GM23338 (cell line): ENCODE data around the gene PRELID3B. TPM values are rescaled to one million over a fixed set of nuclear protein-coding genes. Genes with fewer than 3 reads are reported as not detected.
A peak's percentile ranks its signal among the peaks of the same experiment; 100 is the strongest.

Experiments used
- ATAC-seq: fragments of 200-7000 bp; cut with Tn5 transposase; 3 replicates; pipeline ENCODE4 v1.9.1; 2020
- DNase-seq: peaks from one replicate; pipeline ENCODE4 v3.0.0-alpha.2; 2015; ENCODE audit warnings: low spot score
- H2AFZ ChIP-seq: fragments of 200-600 bp; sonication (generic); 2 replicates; pipeline ENCODE4 v1.8.0; 2016; ENCODE audit warnings: antibody characterized with exemption, mild to moderate bottlenecking, moderate library complexity
- H3F3A ChIP-seq: fragments of 200-600 bp; sonication (generic); replicated peaks from 2 replicates; pipeline ENCODE4 v1.8.0; 2017; ENCODE audit warnings: antibody characterized with exemption, mixed run types, low read depth
- H3K27ac ChIP-seq: fragments of 200-600 bp; sonication (generic); 2 replicates; pipeline ENCODE4 v1.6.1; 2016; ENCODE audit warnings: low read depth
- H3K27me3 ChIP-seq: fragments of 200-600 bp; sonication (generic); 2 replicates; pipeline ENCODE4 v1.8.0; 2016; ENCODE audit warnings: mild to moderate bottlenecking, mixed run types, moderate library complexity; ENCODE audit not compliant: insufficient read depth
- H3K36me3 ChIP-seq: fragments of 200-600 bp; sonication (generic); 2 replicates; pipeline ENCODE4 v1.8.0; 2016; ENCODE audit warnings: mild to moderate bottlenecking; ENCODE audit not compliant: insufficient read depth
- H3K4me1 ChIP-seq: fragments of 200-600 bp; sonication (generic); 2 replicates; pipeline ENCODE4 v1.8.0; 2016; ENCODE audit warnings: mild to moderate bottlenecking, moderate library complexity; ENCODE audit not compliant: insufficient read depth
- H3K4me2 ChIP-seq: fragments of 200-600 bp; sonication (generic); 2 replicates; pipeline ENCODE4 v1.7.1; 2017; ENCODE audit warnings: mixed run types
- H3K4me3 ChIP-seq: fragments of 200-600 bp; sonication (generic); 2 replicates; pipeline ENCODE4 v1.6.1; 2016; ENCODE audit warnings: mixed run types
- H3K79me2 ChIP-seq: fragments of 200-600 bp; sonication (generic); replicated peaks from 2 replicates; pipeline ENCODE4 v1.8.0; 2017; ENCODE audit warnings: mild to moderate bottlenecking; ENCODE audit not compliant: insufficient read depth
- H3K9me2 ChIP-seq: fragments of 200-600 bp; sonication (generic); 2 replicates; pipeline ENCODE4 v1.8.0; 2017; ENCODE audit not compliant: insufficient read depth
- H4K20me1 ChIP-seq: fragments of 200-600 bp; sonication (generic); replicated peaks from 2 replicates; pipeline ENCODE4 v1.8.0; 2017; ENCODE audit warnings: mild to moderate bottlenecking; ENCODE audit not compliant: insufficient read depth
- H3K27ac Mint-ChIP-seq: 2 replicates; pipeline ENCODE4 v1.8.0; 2020; ENCODE audit warnings: inconsistent platforms, mild to moderate bottlenecking, moderate library complexity, mixed read lengths
- H3K27me3 Mint-ChIP-seq: 3 replicates; pipeline ENCODE4 v1.8.0; 2022; ENCODE audit warnings: low read depth, mild to moderate bottlenecking, moderate library complexity, mixed read lengths, inconsistent platforms; ENCODE audit not compliant: insufficient read depth, poor library complexity
- H3K36me3 Mint-ChIP-seq: 3 replicates; pipeline ENCODE4 v1.8.0; 2021; ENCODE audit warnings: low read depth, mild to moderate bottlenecking, inconsistent platforms, moderate library complexity, mixed read lengths
- H3K4me1 Mint-ChIP-seq: 3 replicates; pipeline ENCODE4 v1.8.0; 2020; ENCODE audit warnings: mild to moderate bottlenecking, inconsistent platforms, mixed read lengths
- H3K4me3 Mint-ChIP-seq: 3 replicates; pipeline ENCODE4 v1.8.0; 2021; ENCODE audit warnings: moderate library complexity, mild to moderate bottlenecking, inconsistent platforms, mixed read lengths
- H3K9me3 Mint-ChIP-seq: 3 replicates; pipeline ENCODE4 v1.8.0; 2020; ENCODE audit warnings: moderate library complexity, mild to moderate bottlenecking, inconsistent platforms, mixed read lengths
- CREB1 ChIP-seq: fragments of 250-450 bp; sonication (Bioruptor Pico); IDR thresholded peaks from 2 replicates; pipeline ENCODE4 v1.5.0; 2020; ENCODE audit warnings: low read depth, mild to moderate bottlenecking, moderate library complexity
- EZH2 ChIP-seq: fragments of 200-600 bp; sonication (generic); IDR thresholded peaks from one replicate; pipeline ENCODE4 v1.8.0; 2017; ENCODE audit warnings: antibody characterized with exemption, mild to moderate bottlenecking, low read depth; ENCODE audit not compliant: unreplicated experiment
- EZH2phosphoT487 ChIP-seq: fragments of 200-600 bp; sonication (generic); IDR thresholded peaks from one replicate; pipeline ENCODE4 v1.8.1; 2018; ENCODE audit warnings: antibody characterized with exemption; ENCODE audit not compliant: unreplicated experiment
- POLR2AphosphoS5 ChIP-seq: IDR thresholded peaks from 2 replicates; pipeline ENCODE4 v1.6.1; 2016; ENCODE audit warnings: antibody characterized with exemption, low read depth
- ZNF331 ChIP-seq: fragments of 250-450 bp; sonication (Bioruptor Pico); IDR thresholded peaks from 2 replicates; pipeline ENCODE4 v1.5.0; 2020; ENCODE audit warnings: low read depth, mild to moderate bottlenecking, moderate library complexity
- ZNF462 ChIP-seq: fragments of 250-450 bp; sonication (Bioruptor Pico); IDR thresholded peaks from 2 replicates; pipeline ENCODE4 v1.5.0; 2020; ENCODE audit warnings: mild to moderate bottlenecking, moderate library complexity
- polyA plus RNA-seq: library from polyadenylated mRNA; unstranded; fragments of >200 nt; fragmentation: Nextera tagmentation; extraction: Ambion mirVana; gene quantifications from 2 replicates; pipeline ENCODE4 v1.2.1, GENCODE V29; 2016
- total RNA-seq: library from RNA; depleted of rRNA; stranded (reverse); fragments of >200 nt; shearing (Covaris generic); gene quantifications from 2 replicates; pipeline ENCODE4 v1.2.3, GENCODE V29; 2014

The PRELID3B gene
- total and polyA plus RNA-seq, 2 experiments from 2014 or later, result 42.7 to 43.6 TPM

GRCh38 chr20:59006864-59007664, 35.5 kb downstream of the PRELID3B start, which contains the start of gene CTSZ:
TSS of gene CTSZ (minus strand) at chr20:59007254. CDS start at chr20:59007128, 126 bp downstream.
- peaks cover 27% of the 10 kb centered on the region for H3K4me1 Mint-ChIP-seq
- H3K9me2 ChIP-seq, result no peaks in the 10 kb centered on the region
- H2AFZ ChIP-seq, result peak within 1 kb of the TSS; percentile 81
- no peak within 1 kb of the TSS for H3K27ac Mint-ChIP-seq
- peaks cover 11% of the 10 kb centered on the region for H3K27me3 ChIP-seq
- no peaks in the 10 kb centered on the region; the same call in 2 of the 3 replicates for H3K36me3 Mint-ChIP-seq
- H4K20me1 ChIP-seq, result 0 out of 2 replicates have a peak, but pooled peaks cover 5% of the 10 kb centered on the region
- no peak within 1 kb of the TSS for H3K27ac ChIP-seq
- no peaks in the 10 kb centered on the region for H3F3A ChIP-seq
- peak within 1 kb of the TSS; percentile 65 for H3K4me3 Mint-ChIP-seq
- ATAC-seq (peak; percentile 85), DNase-seq (peak; percentile 85)
- no peaks in the 10 kb centered on the region for H3K9me3 Mint-ChIP-seq
- H3K79me2 ChIP-seq, result no peaks in the 10 kb centered on the region
- H3K4me2 ChIP-seq, result peak within 1 kb of the TSS; percentile 96
- H3K4me1 ChIP-seq, result peaks cover 5% of the 10 kb centered on the region; the same call in 1 of the 2 replicates
- H3K36me3 ChIP-seq, result no peaks in the 10 kb centered on the region
- H3K4me3 ChIP-seq, result peak within 1 kb of the TSS; percentile 65
- TF ChIP-seq CREB1 (CRISPR knock-in tag) (peak; percentile 5; the same call in 1 of the 2 replicates), EZH2 (no peak), POLR2AphosphoS5 (no peak), EZH2phosphoT487 (no peak), ZNF331 (CRISPR knock-in tag) (no peak), ZNF462 (CRISPR knock-in tag) (no peak)
- H3K27me3 Mint-ChIP-seq, result peaks cover 26% of the 10 kb centered on the region
